ENCODE data around the gene VIP.

- TF ChIP-seq CREB1 (CRISPR knock-in tag; IDR thresholded peaks at IDR 0.05): no peak
- TF ChIP-seq ZNF423 (CRISPR knock-in tag; IDR thresholded peaks at IDR 0.05): no peak
- TF ChIP-seq ZNF138 (CRISPR knock-in tag; conservative IDR thresholded peaks at IDR 0.05): no peak
- TF ChIP-seq ZNF263 (CRISPR knock-in tag; IDR thresholded peaks at IDR 0.05; ENCODE audit: low read depth): no peak
- TF ChIP-seq, protein P1, sequence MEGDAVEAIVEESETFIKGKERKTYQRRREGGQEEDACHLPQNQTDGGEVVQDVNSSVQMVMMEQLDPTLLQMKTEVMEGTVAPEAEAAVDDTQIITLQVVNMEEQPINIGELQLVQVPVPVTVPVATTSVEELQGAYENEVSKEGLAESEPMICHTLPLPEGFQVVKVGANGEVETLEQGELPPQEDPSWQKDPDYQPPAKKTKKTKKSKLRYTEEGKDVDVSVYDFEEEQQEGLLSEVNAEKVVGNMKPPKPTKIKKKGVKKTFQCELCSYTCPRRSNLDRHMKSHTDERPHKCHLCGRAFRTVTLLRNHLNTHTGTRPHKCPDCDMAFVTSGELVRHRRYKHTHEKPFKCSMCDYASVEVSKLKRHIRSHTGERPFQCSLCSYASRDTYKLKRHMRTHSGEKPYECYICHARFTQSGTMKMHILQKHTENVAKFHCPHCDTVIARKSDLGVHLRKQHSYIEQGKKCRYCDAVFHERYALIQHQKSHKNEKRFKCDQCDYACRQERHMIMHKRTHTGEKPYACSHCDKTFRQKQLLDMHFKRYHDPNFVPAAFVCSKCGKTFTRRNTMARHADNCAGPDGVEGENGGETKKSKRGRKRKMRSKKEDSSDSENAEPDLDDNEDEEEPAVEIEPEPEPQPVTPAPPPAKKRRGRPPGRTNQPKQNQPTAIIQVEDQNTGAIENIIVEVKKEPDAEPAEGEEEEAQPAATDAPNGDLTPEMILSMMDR (IDR thresholded peaks at IDR 0.05): no peak
- TF ChIP-seq FOXJ3 (CRISPR knock-in tag; IDR thresholded peaks at IDR 0.05; ENCODE audit: borderline replicate concordance): no peak
- no peak for TF ChIP-seq NFYB (CRISPR knock-in tag; conservative IDR thresholded peaks at IDR 0.05; ENCODE audit: low read depth)
- TF ChIP-seq MAX (CRISPR knock-in tag; IDR thresholded peaks at IDR 0.05): no peak
- TF ChIP-seq USF2 (CRISPR knock-in tag; IDR thresholded peaks at IDR 0.05): no peak
- TF ChIP-seq, protein P2, sequence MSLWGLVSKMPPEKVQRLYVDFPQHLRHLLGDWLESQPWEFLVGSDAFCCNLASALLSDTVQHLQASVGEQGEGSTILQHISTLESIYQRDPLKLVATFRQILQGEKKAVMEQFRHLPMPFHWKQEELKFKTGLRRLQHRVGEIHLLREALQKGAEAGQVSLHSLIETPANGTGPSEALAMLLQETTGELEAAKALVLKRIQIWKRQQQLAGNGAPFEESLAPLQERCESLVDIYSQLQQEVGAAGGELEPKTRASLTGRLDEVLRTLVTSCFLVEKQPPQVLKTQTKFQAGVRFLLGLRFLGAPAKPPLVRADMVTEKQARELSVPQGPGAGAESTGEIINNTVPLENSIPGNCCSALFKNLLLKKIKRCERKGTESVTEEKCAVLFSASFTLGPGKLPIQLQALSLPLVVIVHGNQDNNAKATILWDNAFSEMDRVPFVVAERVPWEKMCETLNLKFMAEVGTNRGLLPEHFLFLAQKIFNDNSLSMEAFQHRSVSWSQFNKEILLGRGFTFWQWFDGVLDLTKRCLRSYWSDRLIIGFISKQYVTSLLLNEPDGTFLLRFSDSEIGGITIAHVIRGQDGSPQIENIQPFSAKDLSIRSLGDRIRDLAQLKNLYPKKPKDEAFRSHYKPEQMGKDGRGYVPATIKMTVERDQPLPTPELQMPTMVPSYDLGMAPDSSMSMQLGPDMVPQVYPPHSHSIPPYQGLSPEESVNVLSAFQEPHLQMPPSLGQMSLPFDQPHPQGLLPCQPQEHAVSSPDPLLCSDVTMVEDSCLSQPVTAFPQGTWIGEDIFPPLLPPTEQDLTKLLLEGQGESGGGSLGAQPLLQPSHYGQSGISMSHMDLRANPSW (CRISPR knock-in tag; conservative IDR thresholded peaks at IDR 0.05; ENCODE audit: low read depth): no peak
Measured at GRCh38 chr6:152716322-152716721, 34.3 kb upstream of the VIP start.

Data from WTC11 (cell line).